ENCODE data around the gene OLFML2B. TPM values are rescaled to one million over a fixed set of nuclear protein-coding genes. Genes with fewer than 3 reads are reported as not detected.

Gene OLFML2B
- total and polyA plus RNA-seq, 12 donors: 5.5 to 24.4 (median 15.7) TPM

DNA sequence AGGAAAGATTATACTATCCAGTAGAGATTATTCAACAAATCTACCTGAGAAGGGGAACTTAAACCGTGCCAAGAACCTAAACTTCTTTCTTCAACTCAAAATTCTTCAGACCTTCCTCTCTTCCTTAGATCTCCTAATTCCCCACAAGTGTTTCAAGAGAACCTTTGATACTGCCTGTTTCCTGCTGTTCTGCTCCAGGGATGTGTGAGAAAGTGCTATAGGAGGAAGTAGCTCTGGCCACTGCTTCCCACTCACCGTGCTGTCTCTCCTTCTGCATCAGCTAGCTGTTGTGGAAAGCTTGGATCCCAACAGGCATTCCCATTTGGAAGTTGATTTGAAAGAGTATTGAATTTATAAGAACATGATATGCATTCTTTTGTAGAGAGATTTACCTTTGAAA lies 41.3 kb upstream of the OLFML2B start:
- Histone ChIP-seq H3K27me3 (no peaks in the 10 kb centered on the region), H3K36me3 (replicated peaks in 1 of 2) (no peaks in the 10 kb centered on the region), H3K27ac (no peak overlapping the region), H3K4me3 (no peak overlapping the region), H3K4me1 (replicated peaks in 1 of 2) (no peaks in the 10 kb centered on the region), H3K9me3 (replicated peaks in 1 of 3) (no peaks in the 10 kb centered on the region)
- TF ChIP-seq POLR2A (IDR thresholded peaks at IDR 0.05): no peak
- TF ChIP-seq, protein P1, sequence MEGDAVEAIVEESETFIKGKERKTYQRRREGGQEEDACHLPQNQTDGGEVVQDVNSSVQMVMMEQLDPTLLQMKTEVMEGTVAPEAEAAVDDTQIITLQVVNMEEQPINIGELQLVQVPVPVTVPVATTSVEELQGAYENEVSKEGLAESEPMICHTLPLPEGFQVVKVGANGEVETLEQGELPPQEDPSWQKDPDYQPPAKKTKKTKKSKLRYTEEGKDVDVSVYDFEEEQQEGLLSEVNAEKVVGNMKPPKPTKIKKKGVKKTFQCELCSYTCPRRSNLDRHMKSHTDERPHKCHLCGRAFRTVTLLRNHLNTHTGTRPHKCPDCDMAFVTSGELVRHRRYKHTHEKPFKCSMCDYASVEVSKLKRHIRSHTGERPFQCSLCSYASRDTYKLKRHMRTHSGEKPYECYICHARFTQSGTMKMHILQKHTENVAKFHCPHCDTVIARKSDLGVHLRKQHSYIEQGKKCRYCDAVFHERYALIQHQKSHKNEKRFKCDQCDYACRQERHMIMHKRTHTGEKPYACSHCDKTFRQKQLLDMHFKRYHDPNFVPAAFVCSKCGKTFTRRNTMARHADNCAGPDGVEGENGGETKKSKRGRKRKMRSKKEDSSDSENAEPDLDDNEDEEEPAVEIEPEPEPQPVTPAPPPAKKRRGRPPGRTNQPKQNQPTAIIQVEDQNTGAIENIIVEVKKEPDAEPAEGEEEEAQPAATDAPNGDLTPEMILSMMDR (IDR thresholded peaks at IDR 0.05): no peak
- intact Hi-C loops (cut with DNase I): no loop called here
- WGBS, 4 donors: 74 to 91% (median 81%) methylated on average over 2 of the region's 2 CpGs
- no peak for DNase-seq

DNA sequence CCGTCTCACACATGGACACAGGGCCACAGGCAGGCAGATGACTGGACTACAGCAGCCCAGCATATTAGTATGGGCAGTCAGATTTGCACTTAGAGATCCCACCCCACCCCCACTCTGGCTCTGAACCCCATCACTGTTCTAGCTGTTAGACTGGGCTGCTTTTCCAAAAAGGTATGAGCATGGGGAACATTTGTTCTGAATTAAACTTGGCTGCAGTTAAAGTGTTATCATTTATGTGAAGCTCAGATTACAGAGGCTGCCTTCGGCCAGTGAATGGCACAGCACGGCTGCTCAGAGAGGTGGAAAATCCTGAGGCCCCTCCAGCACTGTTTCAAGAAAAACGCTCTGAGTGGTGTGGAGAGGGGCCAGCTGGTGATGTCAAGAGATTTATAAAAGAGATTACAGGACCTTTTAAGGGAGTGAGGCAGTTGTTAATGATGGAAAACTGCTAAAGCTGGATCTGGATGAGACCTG lies 38.9 kb upstream of the OLFML2B start:
- intact Hi-C loops (cut with DNase I): no loop called here
- DNase-seq: peak in 1 of 7 donors; percentile 58
- Histone ChIP-seq H3K4me3 (no peak overlapping the region), H3K36me3 (replicated peaks in 1 of 2) (no peaks in the 10 kb centered on the region), H3K4me1 (replicated peaks in 1 of 2) (no peaks in the 10 kb centered on the region), H3K27me3 (no peaks in the 10 kb centered on the region), H3K9me3 (replicated peaks in 1 of 3) (no peaks in the 10 kb centered on the region), H3K27ac (no peak overlapping the region)
- TF ChIP-seq POLR2A (IDR thresholded peaks at IDR 0.05): no peak
- TF ChIP-seq, protein P1 (IDR thresholded peaks at IDR 0.05): no peak
- WGBS, 4 donors: 66 to 86% (median 77%) methylated on average over 4 of the region's 4 CpGs

DNA sequence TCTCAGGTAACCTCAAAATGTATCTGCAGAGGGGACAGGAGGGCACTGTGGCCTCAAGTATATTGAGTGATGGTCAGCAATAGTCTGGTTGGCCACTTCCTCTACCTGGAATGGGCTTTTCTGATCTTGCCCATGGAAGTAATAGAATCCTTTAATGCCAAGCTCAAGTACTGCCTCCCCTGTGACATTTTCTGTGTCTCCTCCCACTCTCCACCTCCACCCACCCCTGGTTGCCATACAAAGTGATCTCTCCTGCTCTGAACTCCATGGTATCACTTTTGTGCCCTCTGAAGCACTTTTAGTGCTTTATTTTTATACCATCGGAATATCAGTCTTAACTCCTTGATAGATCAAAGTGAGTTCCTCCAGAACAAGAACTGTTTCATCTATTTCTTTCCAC lies 36.6 kb upstream of the OLFML2B start:
- 86 to 95% (median 89%) methylated on average over 1 of the region's 1 CpG for WGBS, 4 donors

DNA sequence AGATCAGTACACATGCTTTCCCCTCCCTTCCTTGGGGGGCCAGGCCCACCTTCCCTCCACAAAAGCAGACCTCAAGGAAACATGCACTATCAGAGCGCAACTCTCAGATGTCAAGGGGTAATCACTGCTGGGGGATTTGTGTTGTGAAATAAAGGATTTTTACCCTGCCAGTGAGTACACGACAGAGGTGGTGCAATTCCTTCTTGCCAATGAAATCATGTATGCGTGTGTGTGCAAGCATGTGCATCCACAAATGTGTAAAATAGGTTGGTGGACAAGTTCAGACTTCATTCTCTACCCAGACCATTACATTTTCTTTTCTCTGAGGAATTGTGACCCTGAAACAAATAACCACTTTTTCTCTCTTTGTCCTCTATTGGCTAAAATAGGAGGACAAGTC lies 36.1 kb upstream of the OLFML2B start:
- Histone ChIP-seq H3K4me1 (replicated peaks in 1 of 2) (no peaks in the 10 kb centered on the region), H3K36me3 (replicated peaks in 1 of 2) (no peaks in the 10 kb centered on the region), H3K9me3 (replicated peaks in 1 of 3) (no peaks in the 10 kb centered on the region), H3K27ac (no peak overlapping the region), H3K4me3 (no peak overlapping the region), H3K27me3 (no peaks in the 10 kb centered on the region)
- intact Hi-C loops (cut with DNase I): loop anchor here (5.0 kb wide), 2 partner anchors 213 to 218 kb away; no protein-coding TSS in a partner anchor
- TF ChIP-seq, protein P1 (IDR thresholded peaks at IDR 0.05): no peak
- TF ChIP-seq POLR2A (IDR thresholded peaks at IDR 0.05): no peak
- DNase-seq: no peak
- WGBS, 4 donors: 76 to 86% (median 83%) methylated on average over 3 of the region's 3 CpGs

More for the DNA sequence above, 36.6 kb upstream of the OLFML2B start:
- Histone ChIP-seq H3K4me3 (no peak overlapping the region), H3K4me1 (replicated peaks in 1 of 2) (no peaks in the 10 kb centered on the region), H3K9me3 (replicated peaks in 1 of 3) (no peaks in the 10 kb centered on the region), H3K27ac (no peak overlapping the region), H3K36me3 (replicated peaks in 1 of 2) (no peaks in the 10 kb centered on the region), H3K27me3 (no peaks in the 10 kb centered on the region)
- no peak for TF ChIP-seq POLR2A (IDR thresholded peaks at IDR 0.05)
- TF ChIP-seq, protein P1 (IDR thresholded peaks at IDR 0.05): no peak
- no peak for DNase-seq
- intact Hi-C loops (cut with DNase I): no loop called here
